Panc1 (cell line): ENCODE data around the gene COL10A1. TPM values are rescaled to one million over a fixed set of nuclear protein-coding genes. Genes with fewer than 3 reads are reported as not detected.

Experiments used
- ATAC-seq: fragments of 200-7000 bp; cut with Tn5 transposase; 2 replicates; pipeline ENCODE4 v1.9.1; 2020; ENCODE audit warnings: mild to moderate bottlenecking, moderate library complexity
- BruUV-seq: library from RNA; stranded (reverse); fragments of 400-500 nt; replicated peaks from 2 replicates; lab custom pipeline; 2021; lab: Mats Ljungman, UMichigan
- CTCF ChIA-PET: fragments of 300-600 bp; sonication (Branson Sonifier 250); formaldehyde crosslinking; loops from one replicate; lab custom pipeline; 2022; ENCODE audit warnings: antibody characterized with exemption; lab: Charles Lee
- POLR2A ChIA-PET: fragments of 300-600 bp; sonication (Branson Sonifier 250); formaldehyde crosslinking; loops from one replicate; lab custom pipeline; 2022; ENCODE audit warnings: antibody characterized with exemption; lab: Charles Lee
- DNase-seq: peaks from one replicate; pipeline ENCODE4 v3.0.0-alpha.2; 2010; ENCODE audit warnings: low read depth, low spot score
- H3K27ac ChIP-seq: 2 replicates; pipeline ENCODE4 v1.5.1; 2011; ENCODE audit warnings: mild to moderate bottlenecking, low read length, inconsistent platforms
- H3K27me3 ChIP-seq: fragments of 200-500 bp; sonication (Bioruptor generic); 2 replicates; pipeline ENCODE4 v1.6.0; 2014; ENCODE audit warnings: low read length, inconsistent platforms; ENCODE audit not compliant: control insufficient read depth, insufficient read depth
- H3K36me3 ChIP-seq: fragments of 200-500 bp; sonication (Bioruptor generic); 2 replicates; pipeline ENCODE4 v1.5.1; 2014; ENCODE audit warnings: inconsistent platforms, mild to moderate bottlenecking, low read length, moderate library complexity; ENCODE audit not compliant: control insufficient read depth, insufficient read depth
- H3K4me1 ChIP-seq: 2 replicates; pipeline ENCODE4 v1.5.1; 2011; ENCODE audit warnings: inconsistent platforms, mild to moderate bottlenecking, low read length, moderate library complexity; ENCODE audit not compliant: control insufficient read depth, insufficient read depth
- H3K4me3 ChIP-seq, 2 experiments: 2 replicates each; pipeline ENCODE4 v1.5.1; 2011 to 2012; ENCODE audit warnings: low read depth in 2 of 2, low read length in 2 of 2, mild to moderate bottlenecking in 2 of 2, inconsistent platforms in 1 of 2, moderate library complexity in 1 of 2
- H3K9me3 ChIP-seq: fragments of 200-500 bp; sonication (Bioruptor generic); 2 replicates; pipeline ENCODE4 v1.5.1; 2014; ENCODE audit warnings: low read depth, mild to moderate bottlenecking, inconsistent platforms, low read length, moderate library complexity; ENCODE audit not compliant: control insufficient read depth, insufficient read depth
- CTCF ChIP-seq: fragments of 450-650 bp; IDR thresholded peaks from 2 replicates; pipeline ENCODE4 v1.5.1; 2017; ENCODE audit warnings: mild to moderate bottlenecking
- POLR2AphosphoS5 ChIP-seq: IDR thresholded peaks from 2 replicates; pipeline ENCODE4 v1.6.1; 2012; ENCODE audit warnings: mild to moderate bottlenecking, low read depth, low read length, moderate library complexity
- REST ChIP-seq, 2 experiments: IDR thresholded peaks; 2 replicates each; pipeline ENCODE4 v1.6.1; 2011 to 2012; ENCODE audit warnings: low read depth in 2 of 2, control low read depth in 1 of 2, low read length in 1 of 2, mild to moderate bottlenecking in 1 of 2, moderate library complexity in 1 of 2; ENCODE audit not compliant: insufficient read depth in 1 of 2
- SIN3A ChIP-seq: IDR thresholded peaks from 2 replicates; pipeline ENCODE4 v1.6.1; 2012; ENCODE audit warnings: low read depth, mild to moderate bottlenecking, low read length, moderate library complexity, borderline replicate concordance; ENCODE audit not compliant: insufficient read depth
- TCF7L2 ChIP-seq: IDR thresholded peaks from 2 replicates; pipeline ENCODE4 v1.6.1; 2011; ENCODE audit warnings: mild to moderate bottlenecking, low read depth, low read length, inconsistent platforms
- in situ Hi-C: cut with HindIII; loops from 2 replicates; pipeline ENCODE4 v1.10.0; 2016; ENCODE audit warnings: low sequenced_read_pairs, low pct_unique_long_range_greater_than_20kb
- intact Hi-C: fragments of 100-400 bp; cut with micrococcal nuclease; formaldehyde crosslinking; loops from one replicate; pipeline ENCODE4 v1.10.0; 2022; ENCODE audit not compliant: unreplicated experiment
- total RNA-seq: library from RNA; stranded (reverse); gene quantifications from one replicate; pipeline ENCODE4 v1.2.1, GENCODE V29; 2021; ENCODE audit not compliant: unreplicated experiment

COL10A1 gene
- total RNA-seq, 1 experiment from 2014 or later: not detected

- Histone ChIP-seq H3K36me3 (no peaks in the 10 kb centered on the region), H3K9me3 (no peaks in the 10 kb centered on the region), H3K4me3 (no peak overlapping the region), H3K27me3 (no peaks in the 10 kb centered on the region), H3K27ac (no peak overlapping the region), H3K4me1 (no peaks in the 10 kb centered on the region)
- intact Hi-C loops: no loop called here
- no peak for ATAC-seq
- no peak for DNase-seq
- ChIA-PET CTCF (no interaction called here), POLR2A (no interaction called here)
- no TSS peak for BruUV-seq
- in situ Hi-C loops: no loop called here
- no peak for TF ChIP-seq POLR2AphosphoS5
- no peak for TF ChIP-seq REST (IDR thresholded peaks at IDR 0.05; ENCODE audit: insufficient read depth in 1 of 2, low read depth in 2 of 2, low read length in 1 of 2)
- TF ChIP-seq SIN3A: no peak
- TF ChIP-seq TCF7L2: no peak
- TF ChIP-seq CTCF: no peak
Observed at GRCh38 chr6:116154887-116155286, 29.0 kb upstream of the COL10A1 start.

- Histone ChIP-seq H3K27me3 (no peaks in the 10 kb centered on the region), H3K36me3 (no peaks in the 10 kb centered on the region), H3K9me3 (no peaks in the 10 kb centered on the region), H3K4me1 (no peaks in the 10 kb centered on the region), H3K27ac (no peak overlapping the region), H3K4me3 (no peak overlapping the region)
- no peak for TF ChIP-seq POLR2AphosphoS5
- no peak for TF ChIP-seq SIN3A
- no peak for TF ChIP-seq CTCF
- no peak for TF ChIP-seq REST (IDR thresholded peaks at IDR 0.05; ENCODE audit: insufficient read depth in 1 of 2, low read depth in 2 of 2, low read length in 1 of 2)
- no peak for TF ChIP-seq TCF7L2
- CTCF ChIA-PET: no interaction called here
- no TSS peak for BruUV-seq
- in situ Hi-C loops: no loop called here
- ATAC-seq: no peak
- DNase-seq: no peak
- intact Hi-C loops: no loop called here
- POLR2A ChIA-PET: no interaction called here
Observed at GRCh38 chr6:116152620-116153019, 26.7 kb upstream of the COL10A1 start.
